ENCODE measurements around the gene SASH1. TPM values are rescaled to one million over a fixed set of nuclear protein-coding genes. Genes with fewer than 3 reads are reported as not detected.

Gene SASH1
- total RNA-seq, 1 donor from 2014 or later, result 41.6 TPM

- Mint-ChIP-seq H3K27ac (no peak overlapping the region), H3K4me1 (ENCODE audit: low read depth) (peaks cover 16% of the 10 kb centered on the region), H3K36me3 (ENCODE audit: insufficient read depth) (peaks cover 6% of the 10 kb centered on the region), H3K9me3 (ENCODE audit: low read depth) (no peaks in the 10 kb centered on the region), H3K4me3 (ENCODE audit: low read depth) (no peak overlapping the region), H3K27me3 (no peaks in the 10 kb centered on the region)
- no peak for TF ChIP-seq CTCF (IDR thresholded peaks at IDR 0.05; ENCODE audit: unreplicated experiment)
- no peak for DNase-seq (ENCODE audit: low spot score, unreplicated experiment)
Observed at GRCh38 chr6:148450866-148451265, 108.2 kb downstream of the SASH1 start.

GRCh38 chr6:148451690-148452089 is 109.1 kb downstream of the SASH1 start:
- Mint-ChIP-seq H3K4me1 (ENCODE audit: low read depth) (peaks cover 16% of the 10 kb centered on the region), H3K4me3 (ENCODE audit: low read depth) (no peak overlapping the region), H3K27me3 (no peaks in the 10 kb centered on the region), H3K9me3 (ENCODE audit: low read depth) (no peaks in the 10 kb centered on the region), H3K36me3 (ENCODE audit: insufficient read depth) (peaks cover 6% of the 10 kb centered on the region), H3K27ac (no peak overlapping the region)
- DNase-seq (ENCODE audit: low spot score, unreplicated experiment), result no peak
- no peak for TF ChIP-seq CTCF (IDR thresholded peaks at IDR 0.05; ENCODE audit: unreplicated experiment)

- H3K4me3 Mint-ChIP-seq (ENCODE audit: low read depth), result no peak overlapping the region
- no peaks in the 10 kb centered on the region for H3K27me3 Mint-ChIP-seq
- no peak for DNase-seq (ENCODE audit: low spot score, unreplicated experiment)
- H3K27ac Mint-ChIP-seq, result no peak overlapping the region
- no peaks in the 10 kb centered on the region for H3K9me3 Mint-ChIP-seq (ENCODE audit: low read depth)
- peaks cover 16% of the 10 kb centered on the region for H3K4me1 Mint-ChIP-seq (ENCODE audit: low read depth)
- H3K36me3 Mint-ChIP-seq (ENCODE audit: insufficient read depth), result peaks cover 6% of the 10 kb centered on the region
- TF ChIP-seq CTCF (IDR thresholded peaks at IDR 0.05; ENCODE audit: unreplicated experiment), result no peak
Observed at GRCh38 chr6:148452876-148453275, 110.2 kb downstream of the SASH1 start.

- TF ChIP-seq CTCF (IDR thresholded peaks at IDR 0.05; ENCODE audit: unreplicated experiment), result no peak
- Mint-ChIP-seq H3K36me3 (ENCODE audit: insufficient read depth) (peaks cover 6% of the 10 kb centered on the region), H3K4me3 (ENCODE audit: low read depth) (no peak overlapping the region), H3K9me3 (ENCODE audit: low read depth) (no peaks in the 10 kb centered on the region), H3K27me3 (no peaks in the 10 kb centered on the region), H3K4me1 (ENCODE audit: low read depth) (peaks cover 14% of the 10 kb centered on the region), H3K27ac (no peak overlapping the region)
- DNase-seq (ENCODE audit: low spot score, unreplicated experiment), result no peak
Observed at GRCh38 chr6:148453906-148454305, 111.3 kb downstream of the SASH1 start.

- H3K4me1 Mint-ChIP-seq (ENCODE audit: low read depth), result peaks cover 14% of the 10 kb centered on the region
- H3K4me3 Mint-ChIP-seq (ENCODE audit: low read depth), result no peak overlapping the region
- H3K9me3 Mint-ChIP-seq (ENCODE audit: low read depth), result no peaks in the 10 kb centered on the region
- H3K27ac Mint-ChIP-seq, result no peak overlapping the region
- TF ChIP-seq CTCF (IDR thresholded peaks at IDR 0.05; ENCODE audit: unreplicated experiment), result no peak
- no peaks in the 10 kb centered on the region for H3K27me3 Mint-ChIP-seq
- no peak for DNase-seq (ENCODE audit: low spot score, unreplicated experiment)
- H3K36me3 Mint-ChIP-seq (ENCODE audit: insufficient read depth), result peaks cover 3% of the 10 kb centered on the region
Observed at GRCh38 chr6:148455225-148455624, 112.6 kb downstream of the SASH1 start.

Data from progenitor cell of endocrine pancreas (in vitro differentiated cells).